Measurements from ENCODE around the gene PLEKHH1. TPM values are rescaled to one million over a fixed set of nuclear protein-coding genes. Genes with fewer than 3 reads are reported as not detected.

Gene PLEKHH1
- polyA plus RNA-seq, 3 donors = 0.23 TPM; not detected in 2

DNA sequence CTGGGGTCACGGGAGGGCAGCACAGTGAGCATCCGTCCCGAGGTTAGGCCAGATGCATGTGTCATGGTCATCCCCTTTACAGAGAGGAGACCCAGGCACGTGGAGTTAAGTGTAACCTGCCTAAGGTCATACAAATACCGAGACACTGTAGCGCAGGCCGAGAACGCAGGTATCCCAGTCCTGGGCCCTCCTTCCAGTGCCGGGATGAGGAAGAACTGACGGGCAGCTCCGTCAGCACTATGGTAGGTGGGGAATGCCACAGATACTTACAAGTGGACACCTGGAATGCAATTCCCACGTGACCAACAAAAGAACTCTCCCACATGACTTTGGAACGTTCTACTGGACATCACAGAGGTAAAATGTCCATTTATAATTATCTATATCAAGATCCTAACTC lies 35.9 kb upstream of the PLEKHH1 start:
- H3K9me3 Mint-ChIP-seq = peaks cover 2 to 16% (median 10%) of the 10 kb centered on the region in 7 donors
- no peak overlapping the region for H3K9ac ChIP-seq (ENCODE audit: insufficient read depth, low read length, poor library complexity, severe bottlenecking)
- peaks cover 15% of the 10 kb centered on the region for H3K4me1 Mint-ChIP-seq
- no peaks in the 10 kb centered on the region for H3K27me3 ChIP-seq (ENCODE audit: control insufficient read depth in 2 of 2, insufficient read depth in 2 of 2, low read length in 2 of 2)
- no peak overlapping the region for H3K27ac Mint-ChIP-seq
- no peak for DNase-seq
- H3K27ac ChIP-seq (ENCODE audit: low read depth in 1 of 2, low read length in 2 of 2) = no peak overlapping the region
- H3K36me3 Mint-ChIP-seq = peaks cover 7 to 10% of the 10 kb centered on the region in 2 donors
- no peak overlapping the region for H3K4me3 Mint-ChIP-seq
- H3K4me3 ChIP-seq (replicated peaks in 1 of 3; ENCODE audit: low read depth in 2 of 3, low read length in 3 of 3) = no peak overlapping the region
- H3K4me1 ChIP-seq (ENCODE audit: control insufficient read depth in 1 of 2, insufficient read depth in 2 of 2, low read length in 2 of 2) = peaks cover 5 to 10% of the 10 kb centered on the region in 2 donors
- intact Hi-C loops (cut with micrococcal nuclease) = no loop called here
- peaks cover 0 to 1% (median 1%) of the 10 kb centered on the region in 3 donors for H3K27me3 Mint-ChIP-seq (ENCODE audit: low read depth in 3 of 3)
- no peak overlapping the region for H2AFZ ChIP-seq (ENCODE audit: insufficient read depth, low read depth, low read length, poor library complexity, severe bottlenecking)
- no peaks in the 10 kb centered on the region for H3K36me3 ChIP-seq (replicated peaks in 1 of 2; ENCODE audit: control insufficient read depth in 1 of 2, insufficient read depth in 2 of 2, low read length in 2 of 2)
- peaks cover 6 to 15% of the 10 kb centered on the region in 2 donors for H3K9me3 ChIP-seq (replicated peaks in 1 of 2; ENCODE audit: control insufficient read depth in 1 of 2, insufficient read depth in 1 of 2, low read length in 2 of 2)
- H3K79me2 ChIP-seq (ENCODE audit: insufficient read depth, low read length) = no peaks in the 10 kb centered on the region
- H3K4me2 ChIP-seq (replicated peaks; ENCODE audit: extremely low read depth, low read length, poor library complexity, severe bottlenecking) = no peak overlapping the region
- TF ChIP-seq, protein P1, sequence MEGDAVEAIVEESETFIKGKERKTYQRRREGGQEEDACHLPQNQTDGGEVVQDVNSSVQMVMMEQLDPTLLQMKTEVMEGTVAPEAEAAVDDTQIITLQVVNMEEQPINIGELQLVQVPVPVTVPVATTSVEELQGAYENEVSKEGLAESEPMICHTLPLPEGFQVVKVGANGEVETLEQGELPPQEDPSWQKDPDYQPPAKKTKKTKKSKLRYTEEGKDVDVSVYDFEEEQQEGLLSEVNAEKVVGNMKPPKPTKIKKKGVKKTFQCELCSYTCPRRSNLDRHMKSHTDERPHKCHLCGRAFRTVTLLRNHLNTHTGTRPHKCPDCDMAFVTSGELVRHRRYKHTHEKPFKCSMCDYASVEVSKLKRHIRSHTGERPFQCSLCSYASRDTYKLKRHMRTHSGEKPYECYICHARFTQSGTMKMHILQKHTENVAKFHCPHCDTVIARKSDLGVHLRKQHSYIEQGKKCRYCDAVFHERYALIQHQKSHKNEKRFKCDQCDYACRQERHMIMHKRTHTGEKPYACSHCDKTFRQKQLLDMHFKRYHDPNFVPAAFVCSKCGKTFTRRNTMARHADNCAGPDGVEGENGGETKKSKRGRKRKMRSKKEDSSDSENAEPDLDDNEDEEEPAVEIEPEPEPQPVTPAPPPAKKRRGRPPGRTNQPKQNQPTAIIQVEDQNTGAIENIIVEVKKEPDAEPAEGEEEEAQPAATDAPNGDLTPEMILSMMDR (IDR thresholded peaks at IDR 0.05) = no peak
- WGBS (ENCODE audit: insufficient coverage) = 96% methylated on average over 8 of the region's 13 CpGs
- H4K20me1 ChIP-seq (ENCODE audit: insufficient read depth, low read length) = no peaks in the 10 kb centered on the region

DNA sequence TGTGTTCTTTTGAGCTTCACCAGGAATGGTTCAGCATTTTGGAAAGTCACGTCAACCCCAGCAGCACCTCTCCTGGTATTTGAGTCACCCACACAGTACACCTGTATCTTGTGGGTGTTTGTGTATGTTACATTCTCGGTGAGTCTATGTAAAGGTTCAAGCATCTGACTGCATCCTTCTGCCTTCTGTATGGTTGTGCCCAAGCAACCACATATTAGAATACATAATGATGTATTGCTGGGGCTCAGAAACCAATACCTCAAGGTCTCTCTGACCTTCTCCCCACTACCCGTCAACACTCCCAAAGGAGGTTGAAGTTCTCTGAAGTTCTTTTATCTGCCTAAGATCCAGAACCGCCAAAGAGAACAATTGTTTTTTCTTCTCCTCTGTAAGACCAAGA lies 35.4 kb upstream of the PLEKHH1 start:
- DNase-seq = no peak
- no peak overlapping the region for H3K27ac Mint-ChIP-seq
- no peak overlapping the region for H3K4me2 ChIP-seq (replicated peaks; ENCODE audit: extremely low read depth, low read length, poor library complexity, severe bottlenecking)

More for the DNA sequence above, 35.4 kb upstream of the PLEKHH1 start:
- H3K4me3 Mint-ChIP-seq = no peak overlapping the region
- intact Hi-C loops (cut with micrococcal nuclease) = no loop called here
- Histone ChIP-seq H3K79me2 (ENCODE audit: insufficient read depth, low read length) (no peaks in the 10 kb centered on the region), H3K36me3 (replicated peaks in 1 of 2; ENCODE audit: control insufficient read depth in 1 of 2, insufficient read depth in 2 of 2, low read length in 2 of 2) (no peaks in the 10 kb centered on the region), H3K27ac (ENCODE audit: low read depth in 1 of 2, low read length in 2 of 2) (no peak overlapping the region), H3K9ac (ENCODE audit: insufficient read depth, low read length, poor library complexity, severe bottlenecking) (no peak overlapping the region), H3K27me3 (ENCODE audit: control insufficient read depth in 2 of 2, insufficient read depth in 2 of 2, low read length in 2 of 2) (no peaks in the 10 kb centered on the region), H3K9me3 (replicated peaks in 1 of 2; ENCODE audit: control insufficient read depth in 1 of 2, insufficient read depth in 1 of 2, low read length in 2 of 2) (peaks cover 6 to 15% of the 10 kb centered on the region in 2 donors), H3K4me3 (replicated peaks in 1 of 3; ENCODE audit: low read depth in 2 of 3, low read length in 3 of 3) (no peak overlapping the region), H4K20me1 (ENCODE audit: insufficient read depth, low read length) (no peaks in the 10 kb centered on the region), H2AFZ (ENCODE audit: insufficient read depth, low read depth, low read length, poor library complexity, severe bottlenecking) (no peak overlapping the region), H3K4me1 (ENCODE audit: control insufficient read depth in 1 of 2, insufficient read depth in 2 of 2, low read length in 2 of 2) (peaks cover 3 to 9% of the 10 kb centered on the region in 2 donors)
- TF ChIP-seq, protein P1 (IDR thresholded peaks at IDR 0.05) = no peak
- peaks cover 2 to 16% (median 10%) of the 10 kb centered on the region in 7 donors for H3K9me3 Mint-ChIP-seq
- peaks cover 0 to 1% (median 1%) of the 10 kb centered on the region in 3 donors for H3K27me3 Mint-ChIP-seq (ENCODE audit: low read depth in 3 of 3)
- H3K36me3 Mint-ChIP-seq = peaks cover 7 to 10% of the 10 kb centered on the region in 2 donors
- WGBS (ENCODE audit: insufficient coverage) = 100% methylated on average over 2 of the region's 4 CpGs
- peaks cover 13% of the 10 kb centered on the region for H3K4me1 Mint-ChIP-seq

Data from CD14-positive monocyte (primary cell).